PC-3 (cell line): ENCODE measurements around the gene ID1. TPM values are rescaled to one million over a fixed set of nuclear protein-coding genes. Genes with fewer than 3 reads are reported as not detected.
A peak's percentile ranks its signal among the peaks of the same experiment; 100 is the strongest.

Source experiments
- ATAC-seq: fragments of 200-7000 bp; cut with Tn5 transposase; 2 replicates; pipeline ENCODE4 v1.9.1; 2020; ENCODE audit warnings: mild to moderate bottlenecking, moderate library complexity
- BruUV-seq: library from RNA; stranded (reverse); fragments of 400-500 nt; replicated peaks from 2 replicates; lab custom pipeline; 2021; lab: Mats Ljungman, UMichigan
- CTCF ChIA-PET: fragments of 300-600 bp; sonication (Branson Sonifier 250); formaldehyde crosslinking; loops from one replicate; lab custom pipeline; 2022; ENCODE audit warnings: antibody characterized with exemption; lab: Charles Lee
- POLR2A ChIA-PET: fragments of 300-600 bp; sonication (Branson Sonifier 250); formaldehyde crosslinking; loops from one replicate; lab custom pipeline; 2022; ENCODE audit warnings: antibody characterized with exemption; ENCODE audit not compliant: unreplicated experiment; lab: Charles Lee
- DNase-seq: peaks from one replicate; pipeline ENCODE4 v3.0.0-alpha.2; 2015
- H2AFZ ChIP-seq: fragments of 300-600 bp; sonication (generic); 2 replicates; pipeline ENCODE4 v1.6.0; 2016; ENCODE audit warnings: antibody characterized with exemption, low read length
- H3F3A ChIP-seq: fragments of 300-600 bp; sonication (generic); one replicate; pipeline ENCODE4 v1.6.0; 2017; ENCODE audit warnings: antibody characterized with exemption, low read length, control low read depth, mild to moderate bottlenecking; ENCODE audit not compliant: unreplicated experiment
- H3K27ac ChIP-seq: fragments of 300-600 bp; sonication (generic); 2 replicates; pipeline ENCODE4 v1.5.1; 2016; ENCODE audit warnings: mild to moderate bottlenecking, low read length
- H3K27me3 ChIP-seq: fragments of 300-600 bp; sonication (generic); 2 replicates; pipeline ENCODE4 v1.6.1; 2016; ENCODE audit warnings: low read length, mixed read lengths
- H3K36me3 ChIP-seq: fragments of 300-600 bp; sonication (generic); 2 replicates; pipeline ENCODE4 v1.6.1; 2016; ENCODE audit warnings: low read depth, mixed run types, low read length, mixed read lengths
- H3K4me1 ChIP-seq: fragments of 300-600 bp; sonication (generic); 2 replicates; pipeline ENCODE4 v1.5.1; 2016; ENCODE audit warnings: low read length; ENCODE audit not compliant: insufficient read depth
- H3K4me2 ChIP-seq: fragments of 300-600 bp; sonication (generic); 2 replicates; pipeline ENCODE4 v1.6.0; 2016; ENCODE audit warnings: low read length
- H3K4me3 ChIP-seq: fragments of 300-600 bp; sonication (generic); 2 replicates; pipeline ENCODE4 v1.5.1; 2016; ENCODE audit warnings: mild to moderate bottlenecking, low read length, mixed read lengths
- H3K79me2 ChIP-seq: fragments of 300-600 bp; sonication (generic); 2 replicates; pipeline ENCODE4 v1.6.1; 2017; ENCODE audit warnings: low read length, mixed read lengths
- H3K9ac ChIP-seq: fragments of 300-600 bp; sonication (generic); 2 replicates; pipeline ENCODE4 v1.6.0; 2016; ENCODE audit warnings: mild to moderate bottlenecking, low read length
- H3K9me2 ChIP-seq: fragments of 300-600 bp; sonication (generic); replicated peaks from 2 replicates; pipeline ENCODE4 v1.6.1; 2016; ENCODE audit warnings: mixed run types, low read length, mixed read lengths
- H3K9me3 ChIP-seq: fragments of 300-600 bp; sonication (generic); 2 replicates; pipeline ENCODE4 v1.6.1; 2016; ENCODE audit warnings: low read length, mixed read lengths
- H4K20me1 ChIP-seq: fragments of 300-600 bp; sonication (generic); 2 replicates; pipeline ENCODE4 v1.6.1; 2016; ENCODE audit warnings: low read length, mixed read lengths
- CTCF ChIP-seq: fragments of 300-600 bp; sonication (generic); conservative IDR thresholded peaks from 2 replicates; pipeline ENCODE4 v1.5.1; 2017; ENCODE audit warnings: antibody characterized with exemption, low read depth, mild to moderate bottlenecking, low read length
- EZH2 ChIP-seq: fragments of 300-600 bp; sonication (generic); IDR thresholded peaks from one replicate; pipeline ENCODE4 v1.6.1; 2017; ENCODE audit warnings: antibody characterized with exemption, mild to moderate bottlenecking, low read length; ENCODE audit not compliant: unreplicated experiment
- EZH2phosphoT487 ChIP-seq: fragments of 300-600 bp; sonication (generic); IDR thresholded peaks from 2 replicates; pipeline ENCODE4 v1.6.1; 2018; ENCODE audit warnings: mild to moderate bottlenecking, antibody characterized with exemption, low read length, borderline replicate concordance
- intact Hi-C: fragments of 100-400 bp; cut with micrococcal nuclease; formaldehyde crosslinking; loops from 2 replicates; pipeline ENCODE4 v1.9.0; 2023
- total RNA-seq: library from RNA; depleted of rRNA; stranded (reverse); fragments of >200 nt; gene quantifications from 2 replicates; pipeline ENCODE4 v1.2.3, GENCODE V29; 2014

Gene ID1
- total RNA-seq, 1 experiment from 2014 or later = 774 TPM

- CTCF ChIA-PET = no interaction called here
These were observed 23.7 kb upstream of the ID1 start for GRCh38 chr20:31581391-31581790.

DNA sequence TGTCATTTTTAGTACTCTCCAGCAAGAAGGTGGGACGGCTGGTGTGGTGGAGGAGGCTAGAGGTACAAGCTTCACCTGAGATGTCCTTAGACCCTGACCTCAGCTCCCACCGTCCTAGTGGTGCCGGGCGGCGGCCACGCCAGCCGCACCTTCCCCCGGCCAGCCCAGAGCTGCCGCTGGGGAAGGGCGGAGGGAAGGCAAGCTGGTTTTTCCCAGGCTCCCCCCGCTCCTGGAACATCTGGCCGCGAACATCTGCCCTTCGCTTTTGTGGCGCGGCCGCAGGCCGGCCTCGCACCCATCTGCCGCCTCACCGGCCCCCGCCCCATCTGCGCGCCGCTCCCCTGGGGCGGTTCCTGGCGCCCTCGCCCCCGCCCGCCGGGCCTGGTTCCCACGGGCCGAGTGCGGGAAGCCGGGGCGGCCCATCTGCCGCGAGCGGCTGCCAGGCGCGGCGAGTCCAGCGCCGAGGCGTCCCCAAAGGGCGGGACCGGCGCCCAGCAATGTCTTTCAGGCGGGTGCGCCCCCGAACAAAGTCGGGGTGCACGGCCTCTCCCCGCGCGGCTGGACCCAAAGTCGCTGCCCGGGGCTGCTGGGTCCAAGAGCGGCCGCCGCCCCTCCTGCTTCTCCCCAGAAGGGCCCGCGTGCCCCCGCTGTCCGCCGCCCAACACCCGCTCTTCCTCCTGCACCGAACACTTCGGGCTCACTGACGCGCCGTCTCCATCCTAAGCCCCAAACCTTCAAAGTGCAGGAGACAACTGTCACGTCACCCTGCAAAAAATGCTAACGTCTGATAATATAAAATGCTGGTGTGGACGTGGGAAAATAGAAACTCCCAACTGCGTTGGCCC lies 17.3 kb upstream of the ID1 start:
- peak overlapping the region; percentile 46; the same call in 1 of the 2 replicates for H3K9ac ChIP-seq
- H3K36me3 ChIP-seq = no peaks in the 10 kb centered on the region
- H3K79me2 ChIP-seq = no peaks in the 10 kb centered on the region
- H3K27me3 ChIP-seq = no peaks in the 10 kb centered on the region
- H4K20me1 ChIP-seq = no peaks in the 10 kb centered on the region
- H2AFZ ChIP-seq = peak overlapping the region; percentile 80
- H3K4me2 ChIP-seq = peak overlapping the region; percentile 91
- no peaks in the 10 kb centered on the region for H3K9me3 ChIP-seq
- no peaks in the 10 kb centered on the region for H3F3A ChIP-seq
- no peaks in the 10 kb centered on the region for H3K9me2 ChIP-seq
- peak overlapping the region; percentile 68 for H3K4me3 ChIP-seq
- TF ChIP-seq EZH2phosphoT487 (no peak), EZH2 (no peak), CTCF (no peak)
- no TSS peak for BruUV-seq
- peaks cover 21% of the 10 kb centered on the region for H3K4me1 ChIP-seq
- intact Hi-C loops = loop anchor here (1.0 kb wide), 1 partner anchor 13 kb away; no protein-coding TSS in a partner anchor
- DNase-seq = no peak
- ATAC-seq = peak; percentile 61
- no peak overlapping the region for H3K27ac ChIP-seq
- ChIA-PET POLR2A (interaction anchor here (0.6 kb wide), 1 partner anchor 15 kb away, joined by 11 read pairs; no protein-coding TSS in a partner anchor), CTCF (no interaction called here)

More at GRCh38 chr20:31581391-31581790, 23.7 kb upstream of the ID1 start:
- H4K20me1 ChIP-seq = no peaks in the 10 kb centered on the region
- H3K4me3 ChIP-seq = no peak overlapping the region
- ATAC-seq (no peak), DNase-seq (no peak)
- BruUV-seq = no TSS peak
- no peaks in the 10 kb centered on the region for H3K27me3 ChIP-seq
- H3K9ac ChIP-seq = no peak overlapping the region
- intact Hi-C loops = no loop called here
- no peak overlapping the region for H3K27ac ChIP-seq
- H3K79me2 ChIP-seq = no peaks in the 10 kb centered on the region
- H3K4me1 ChIP-seq = no peaks in the 10 kb centered on the region
- H3K9me2 ChIP-seq = no peaks in the 10 kb centered on the region
- no peaks in the 10 kb centered on the region for H3F3A ChIP-seq
- H2AFZ ChIP-seq = no peak overlapping the region
- no peak for TF ChIP-seq EZH2phosphoT487
- TF ChIP-seq CTCF = no peak
- no peak for TF ChIP-seq EZH2
- no peaks in the 10 kb centered on the region for H3K9me3 ChIP-seq
- no peaks in the 10 kb centered on the region for H3K36me3 ChIP-seq
- H3K4me2 ChIP-seq = no peak overlapping the region
- POLR2A ChIA-PET = no interaction called here
